ENCODE measurements around the gene FHOD3.

DNA sequence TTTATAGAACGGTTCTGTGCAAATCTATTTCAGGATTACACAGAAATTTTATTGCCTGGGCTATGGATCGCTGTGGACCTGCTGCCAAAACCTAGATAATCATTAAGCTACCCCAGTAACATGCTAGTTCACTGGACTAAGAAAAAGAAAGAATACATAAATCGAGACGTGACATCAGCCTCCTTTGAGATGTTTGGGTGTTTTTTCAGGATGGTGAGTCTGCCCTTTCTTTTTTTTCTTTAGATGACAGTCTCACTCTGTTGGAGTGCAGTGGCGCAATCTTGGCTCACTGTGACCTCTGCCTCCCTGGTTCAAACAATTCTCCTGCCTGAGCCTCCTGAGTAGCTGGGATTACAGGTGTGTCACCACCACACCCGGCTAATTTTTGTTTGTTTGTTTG is 52.0 kb downstream of the FHOD3 start:
- TF ChIP-seq BACH1 (IDR thresholded peaks at IDR 0.05; ENCODE audit: low read length) (no peak), EZH2 (IDR thresholded peaks at IDR 0.05; ENCODE audit: low read depth, low read length, severe bottlenecking) (no peak), ZNF274 (IDR thresholded peaks at IDR 0.05; ENCODE audit: borderline replicate concordance, extremely low read depth, low read length) (no peak), CTCF (IDR thresholded peaks at IDR 0.05; ENCODE audit: control extremely low read depth in 1 of 3, insufficient read depth in 1 of 3, low read depth in 1 of 3, low read length in 3 of 3) (no peak), BRCA1 (IDR thresholded peaks at IDR 0.05; ENCODE audit: low read depth, low read length) (no peak), TBP (IDR thresholded peaks at IDR 0.05; ENCODE audit: low read depth, low read length) (no peak), POLR2A (IDR thresholded peaks at IDR 0.05; ENCODE audit: control extremely low read depth in 1 of 2, low read depth in 2 of 2, low read length in 2 of 2) (no peak), POLR2AphosphoS5 (IDR thresholded peaks at IDR 0.05; ENCODE audit: low read depth, low read length) (no peak), TAF1 (IDR thresholded peaks at IDR 0.05; ENCODE audit: low read depth, low read length) (no peak), NANOG (IDR thresholded peaks at IDR 0.05; ENCODE audit: insufficient read depth, low read depth, low read length, poor library complexity, severe bottlenecking) (no peak), HDAC6 (IDR thresholded peaks at IDR 0.05; ENCODE audit: low read depth, low read length) (no peak), KDM5A (IDR thresholded peaks at IDR 0.05; ENCODE audit: low read length) (no peak), YY1 (IDR thresholded peaks at IDR 0.05; ENCODE audit: low read depth, low read length) (no peak)
- TF ChIP-seq, protein P1, sequence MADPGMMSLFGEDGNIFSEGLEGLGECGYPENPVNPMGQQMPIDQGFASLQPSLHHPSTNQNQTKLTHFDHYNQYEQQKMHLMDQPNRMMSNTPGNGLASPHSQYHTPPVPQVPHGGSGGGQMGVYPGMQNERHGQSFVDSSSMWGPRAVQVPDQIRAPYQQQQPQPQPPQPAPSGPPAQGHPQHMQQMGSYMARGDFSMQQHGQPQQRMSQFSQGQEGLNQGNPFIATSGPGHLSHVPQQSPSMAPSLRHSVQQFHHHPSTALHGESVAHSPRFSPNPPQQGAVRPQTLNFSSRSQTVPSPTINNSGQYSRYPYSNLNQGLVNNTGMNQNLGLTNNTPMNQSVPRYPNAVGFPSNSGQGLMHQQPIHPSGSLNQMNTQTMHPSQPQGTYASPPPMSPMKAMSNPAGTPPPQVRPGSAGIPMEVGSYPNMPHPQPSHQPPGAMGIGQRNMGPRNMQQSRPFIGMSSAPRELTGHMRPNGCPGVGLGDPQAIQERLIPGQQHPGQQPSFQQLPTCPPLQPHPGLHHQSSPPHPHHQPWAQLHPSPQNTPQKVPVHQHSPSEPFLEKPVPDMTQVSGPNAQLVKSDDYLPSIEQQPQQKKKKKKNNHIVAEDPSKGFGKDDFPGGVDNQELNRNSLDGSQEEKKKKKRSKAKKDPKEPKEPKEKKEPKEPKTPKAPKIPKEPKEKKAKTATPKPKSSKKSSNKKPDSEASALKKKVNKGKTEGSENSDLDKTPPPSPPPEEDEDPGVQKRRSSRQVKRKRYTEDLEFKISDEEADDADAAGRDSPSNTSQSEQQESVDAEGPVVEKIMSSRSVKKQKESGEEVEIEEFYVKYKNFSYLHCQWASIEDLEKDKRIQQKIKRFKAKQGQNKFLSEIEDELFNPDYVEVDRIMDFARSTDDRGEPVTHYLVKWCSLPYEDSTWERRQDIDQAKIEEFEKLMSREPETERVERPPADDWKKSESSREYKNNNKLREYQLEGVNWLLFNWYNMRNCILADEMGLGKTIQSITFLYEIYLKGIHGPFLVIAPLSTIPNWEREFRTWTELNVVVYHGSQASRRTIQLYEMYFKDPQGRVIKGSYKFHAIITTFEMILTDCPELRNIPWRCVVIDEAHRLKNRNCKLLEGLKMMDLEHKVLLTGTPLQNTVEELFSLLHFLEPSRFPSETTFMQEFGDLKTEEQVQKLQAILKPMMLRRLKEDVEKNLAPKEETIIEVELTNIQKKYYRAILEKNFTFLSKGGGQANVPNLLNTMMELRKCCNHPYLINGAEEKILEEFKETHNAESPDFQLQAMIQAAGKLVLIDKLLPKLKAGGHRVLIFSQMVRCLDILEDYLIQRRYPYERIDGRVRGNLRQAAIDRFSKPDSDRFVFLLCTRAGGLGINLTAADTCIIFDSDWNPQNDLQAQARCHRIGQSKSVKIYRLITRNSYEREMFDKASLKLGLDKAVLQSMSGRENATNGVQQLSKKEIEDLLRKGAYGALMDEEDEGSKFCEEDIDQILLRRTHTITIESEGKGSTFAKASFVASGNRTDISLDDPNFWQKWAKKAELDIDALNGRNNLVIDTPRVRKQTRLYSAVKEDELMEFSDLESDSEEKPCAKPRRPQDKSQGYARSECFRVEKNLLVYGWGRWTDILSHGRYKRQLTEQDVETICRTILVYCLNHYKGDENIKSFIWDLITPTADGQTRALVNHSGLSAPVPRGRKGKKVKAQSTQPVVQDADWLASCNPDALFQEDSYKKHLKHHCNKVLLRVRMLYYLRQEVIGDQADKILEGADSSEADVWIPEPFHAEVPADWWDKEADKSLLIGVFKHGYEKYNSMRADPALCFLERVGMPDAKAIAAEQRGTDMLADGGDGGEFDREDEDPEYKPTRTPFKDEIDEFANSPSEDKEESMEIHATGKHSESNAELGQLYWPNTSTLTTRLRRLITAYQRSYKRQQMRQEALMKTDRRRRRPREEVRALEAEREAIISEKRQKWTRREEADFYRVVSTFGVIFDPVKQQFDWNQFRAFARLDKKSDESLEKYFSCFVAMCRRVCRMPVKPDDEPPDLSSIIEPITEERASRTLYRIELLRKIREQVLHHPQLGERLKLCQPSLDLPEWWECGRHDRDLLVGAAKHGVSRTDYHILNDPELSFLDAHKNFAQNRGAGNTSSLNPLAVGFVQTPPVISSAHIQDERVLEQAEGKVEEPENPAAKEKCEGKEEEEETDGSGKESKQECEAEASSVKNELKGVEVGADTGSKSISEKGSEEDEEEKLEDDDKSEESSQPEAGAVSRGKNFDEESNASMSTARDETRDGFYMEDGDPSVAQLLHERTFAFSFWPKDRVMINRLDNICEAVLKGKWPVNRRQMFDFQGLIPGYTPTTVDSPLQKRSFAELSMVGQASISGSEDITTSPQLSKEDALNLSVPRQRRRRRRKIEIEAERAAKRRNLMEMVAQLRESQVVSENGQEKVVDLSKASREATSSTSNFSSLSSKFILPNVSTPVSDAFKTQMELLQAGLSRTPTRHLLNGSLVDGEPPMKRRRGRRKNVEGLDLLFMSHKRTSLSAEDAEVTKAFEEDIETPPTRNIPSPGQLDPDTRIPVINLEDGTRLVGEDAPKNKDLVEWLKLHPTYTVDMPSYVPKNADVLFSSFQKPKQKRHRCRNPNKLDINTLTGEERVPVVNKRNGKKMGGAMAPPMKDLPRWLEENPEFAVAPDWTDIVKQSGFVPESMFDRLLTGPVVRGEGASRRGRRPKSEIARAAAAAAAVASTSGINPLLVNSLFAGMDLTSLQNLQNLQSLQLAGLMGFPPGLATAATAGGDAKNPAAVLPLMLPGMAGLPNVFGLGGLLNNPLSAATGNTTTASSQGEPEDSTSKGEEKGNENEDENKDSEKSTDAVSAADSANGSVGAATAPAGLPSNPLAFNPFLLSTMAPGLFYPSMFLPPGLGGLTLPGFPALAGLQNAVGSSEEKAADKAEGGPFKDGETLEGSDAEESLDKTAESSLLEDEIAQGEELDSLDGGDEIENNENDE (IDR thresholded peaks at IDR 0.05; ENCODE audit: insufficient replicate concordance, low read length): no peak
